SK-N-SH (cell line): ENCODE results near the gene COL15A1. TPM values are rescaled to one million over a fixed set of nuclear protein-coding genes. Genes with fewer than 3 reads are reported as not detected.

ENCODE experiments used
- CTCF ChIA-PET: fragments of 300-600, 350-600 bp; formaldehyde crosslinking; extraction: SDS; loops from one replicate; lab custom pipeline; 2021; lab: Yijun Ruan, JAX
- POLR2A ChIA-PET: fragments of 350-600 bp; sonication (Branson Sonifier 250); formaldehyde crosslinking; extraction: SDS; loops from one replicate; lab custom pipeline; 2020; ENCODE audit warnings: antibody characterized with exemption, inconsistent platforms; lab: Yijun Ruan, JAX
- DNase-seq: peaks from one replicate; pipeline ENCODE4 v3.0.0; 2012
- H2AFZ ChIP-seq: fragments of 200-600 bp; sonication (generic); 2 replicates; pipeline ENCODE4 v1.8.1; 2016; ENCODE audit warnings: antibody characterized with exemption, mild to moderate bottlenecking, low read depth
- H3F3A ChIP-seq: fragments of 200-600 bp; sonication (generic); replicated peaks from 2 replicates; pipeline ENCODE3; 2016; ENCODE audit warnings: antibody characterized with exemption, mild to moderate bottlenecking; ENCODE audit not compliant: insufficient read depth
- H3K27ac ChIP-seq, 2 experiments: fragments of 200-500 bp in 1 of 2; fragments of 200-600 bp in 1 of 2; sonication (Bioruptor generic) in 1 of 2; sonication (generic), shearing (Covaris generic) in 1 of 2; 2 replicates each; pipeline versions ENCODE4 v1.5.1 to v1.6.1; 2014 to 2016; ENCODE audit warnings: low read depth in 2 of 2, inconsistent platforms in 1 of 2, low read length in 1 of 2, mild to moderate bottlenecking in 1 of 2, mixed read lengths in 1 of 2
- H3K27me3 ChIP-seq: fragments of 200-600 bp; sonication (generic), shearing (Covaris generic); 2 replicates; pipeline ENCODE4 v1.6.1; 2016; ENCODE audit warnings: mixed run types; ENCODE audit not compliant: insufficient read depth
- H3K36me3 ChIP-seq, 2 experiments: fragments of 200-500 bp in 1 of 2; fragments of 200-600 bp in 1 of 2; sonication (Bioruptor generic) in 1 of 2; sonication (generic) in 1 of 2; replicated peaks in 1 of 2; 2 replicates each; pipeline versions ENCODE3 to v1.5.1; 2014 to 2016; ENCODE audit warnings: low read length in 1 of 2, mild to moderate bottlenecking in 1 of 2; ENCODE audit not compliant: insufficient read depth in 2 of 2, control insufficient read depth in 1 of 2
- H3K4me1 ChIP-seq, 2 experiments: fragments of 200-500 bp in 1 of 2; fragments of 200-600 bp in 1 of 2; sonication (Bioruptor generic) in 1 of 2; sonication (generic), shearing (Covaris generic) in 1 of 2; 2 replicates each; pipeline versions ENCODE4 v1.5.1 to v1.6.1; 2014 to 2016; ENCODE audit warnings: low read depth in 1 of 2, low read length in 1 of 2, mixed run types in 1 of 2; ENCODE audit not compliant: insufficient read depth in 2 of 2, control insufficient read depth in 1 of 2
- H3K4me2 ChIP-seq: fragments of 200-600 bp; sonication (generic), shearing (Covaris generic); 2 replicates; pipeline ENCODE4 v1.6.1; 2017; ENCODE audit warnings: mixed run types
- H3K4me3 ChIP-seq, 2 experiments: fragments of 200-500 bp in 1 of 2; fragments of 200-600 bp in 1 of 2; sonication (Bioruptor generic) in 1 of 2; sonication (generic), shearing (Covaris generic) in 1 of 2; 2 replicates each; pipeline versions ENCODE4 v1.5.1 to v1.8.1; 2014 to 2016; ENCODE audit warnings: low read depth in 2 of 2, inconsistent platforms in 1 of 2, low read length in 1 of 2, mild to moderate bottlenecking in 1 of 2, mixed read lengths in 1 of 2, moderate library complexity in 1 of 2
- H3K79me2 ChIP-seq: fragments of 200-600 bp; sonication (generic); 2 replicates; pipeline ENCODE4 v1.8.1; 2017; ENCODE audit warnings: mild to moderate bottlenecking; ENCODE audit not compliant: insufficient read depth
- H3K9ac ChIP-seq: fragments of 200-600 bp; sonication (generic); 2 replicates; pipeline ENCODE4 v1.6.1; 2017; ENCODE audit warnings: mixed run types
- H3K9me2 ChIP-seq: fragments of 200-600 bp; sonication (generic); 2 replicates; pipeline ENCODE4 v1.6.1; 2017; ENCODE audit warnings: mixed run types
- H3K9me3 ChIP-seq: fragments of 200-600 bp; sonication (generic); 2 replicates; pipeline ENCODE4 v1.6.1; 2017; ENCODE audit warnings: mixed run types, mild to moderate bottlenecking, moderate library complexity
- H4K20me1 ChIP-seq: fragments of 200-600 bp; sonication (generic); 2 replicates; pipeline ENCODE4 v1.6.1; 2017; ENCODE audit warnings: mild to moderate bottlenecking, mixed run types; ENCODE audit not compliant: insufficient read depth
- CTCF ChIP-seq: fragments of 200-600 bp; sonication (generic); IDR thresholded peaks from 2 replicates; pipeline ENCODE4 v1.6.1; 2017; ENCODE audit warnings: antibody characterized with exemption, mild to moderate bottlenecking, moderate library complexity
- ELF1 ChIP-seq: IDR thresholded peaks from 2 replicates; pipeline ENCODE4 v1.4.0; 2012
- EP300 ChIP-seq, 2 experiments: IDR thresholded peaks; 2 replicates each; pipeline versions ENCODE4 v1.4.0 to v1.6.1; 2012; ENCODE audit warnings: borderline replicate concordance in 1 of 2, low read depth in 1 of 2, low read length in 1 of 2
- FOXM1 ChIP-seq: IDR thresholded peaks from 2 replicates; pipeline ENCODE4 v1.4.0; 2012; ENCODE audit warnings: low read depth, mild to moderate bottlenecking
- GABPA ChIP-seq: IDR thresholded peaks from 2 replicates; pipeline ENCODE4 v1.4.0; 2012; ENCODE audit warnings: low read depth, mild to moderate bottlenecking
- JUND ChIP-seq: IDR thresholded peaks from 2 replicates; pipeline ENCODE4 v1.4.0; 2012
- PBX3 ChIP-seq: IDR thresholded peaks from 2 replicates; pipeline ENCODE4; 2012
- POLR2AphosphoS5 ChIP-seq: IDR thresholded peaks from 2 replicates; pipeline ENCODE4 v1.6.1; 2012; ENCODE audit warnings: low read depth, low read length
- RCOR1 ChIP-seq: fragments of 150-350 bp; IDR thresholded peaks from 2 replicates; pipeline ENCODE4 v1.6.1; 2017; ENCODE audit warnings: antibody characterized with exemption, low read length
- RFX5 ChIP-seq: IDR thresholded peaks from 2 replicates; pipeline ENCODE4 v1.6.1; 2012; ENCODE audit warnings: mild to moderate bottlenecking, improper control_type of control experiment, low read length
- RXRA ChIP-seq: IDR thresholded peaks from 2 replicates; pipeline ENCODE4 v1.4.0; 2012; ENCODE audit warnings: low read depth, mild to moderate bottlenecking, borderline replicate concordance
- SIN3A ChIP-seq: IDR thresholded peaks from 2 replicates; pipeline ENCODE4 v1.6.1; 2012; ENCODE audit warnings: low read depth, mild to moderate bottlenecking, low read length, moderate library complexity, borderline replicate concordance
- SMC3 ChIP-seq: IDR thresholded peaks from 2 replicates; pipeline ENCODE4 v1.6.1; 2012; ENCODE audit warnings: low read depth, low read length, improper control_type of control experiment
- TAF1 ChIP-seq: IDR thresholded peaks from 2 replicates; pipeline ENCODE4 v1.6.1; 2012; ENCODE audit warnings: low read depth, mild to moderate bottlenecking, low read length, moderate library complexity, borderline replicate concordance
- USF2 ChIP-seq: fragments of 150-350 bp; IDR thresholded peaks from 2 replicates; pipeline ENCODE4 v1.6.1; 2017; ENCODE audit warnings: antibody characterized with exemption, low read length, low read depth, borderline replicate concordance
- WGBS: methylation state at CpG from one replicate; pipeline ENCODE4 v1.1.6; 2017; ENCODE audit warnings: low lambda C conversion rate; 5-methylcytosine and 5-hydroxymethylcytosine counted together
- polyA plus RNA-seq, 3 experiments: library from polyadenylated mRNA; depleted of rRNA; stranded (reverse); fragments of >200 nt; gene quantifications; 2 replicates each; pipeline ENCODE4 v1.2.3, GENCODE V29; 2012
- TF ChIP-seq, protein P1 (sequence below): fragments of 150-350 bp; IDR thresholded peaks from 2 replicates; pipeline ENCODE4 v1.6.1; 2016; ENCODE audit warnings: mild to moderate bottlenecking, low read depth, low read length
- TF ChIP-seq, protein P2 (sequence below): IDR thresholded peaks from 2 replicates; pipeline ENCODE4 v1.4.0; 2012; ENCODE audit warnings: low read depth, borderline replicate concordance

The COL15A1 gene
- polyA plus RNA-seq, 1 of the 3 experiments (the other 2 are of a cell fraction), result 0.84 TPM

DNA sequence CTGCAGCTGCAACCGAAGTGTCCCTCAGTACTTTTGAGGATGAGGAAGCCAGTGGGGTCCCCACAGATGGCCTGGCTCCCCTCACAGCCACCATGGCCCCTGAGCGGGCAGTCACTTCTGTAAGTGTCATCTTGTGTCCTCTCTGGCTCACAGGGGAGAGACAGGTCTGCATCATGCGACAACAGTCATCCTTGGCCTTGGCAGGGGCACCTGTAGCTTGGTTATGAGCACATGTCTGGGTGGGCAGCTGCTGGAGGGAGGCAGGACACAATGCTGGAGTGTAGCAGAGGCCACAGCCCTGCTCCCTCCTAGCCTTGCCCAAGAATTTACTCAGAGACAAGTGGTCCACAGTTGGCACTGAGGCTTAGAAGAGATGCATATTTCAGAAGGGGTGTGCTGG, 71.7 kb downstream of the COL15A1 start:
- H3K27me3 ChIP-seq, result no peaks in the 10 kb centered on the region
- no peaks in the 10 kb centered on the region for H3K79me2 ChIP-seq
- H3K9me3 ChIP-seq, result peaks cover 19% of the 10 kb centered on the region
- no peak overlapping the region for H3K4me2 ChIP-seq
- no peak overlapping the region for H3K27ac ChIP-seq
- DNase-seq, result no peak
- CTCF ChIA-PET, result interaction anchor here (1.4 kb wide), 1 partner anchor 167 kb away, joined by 5 read pairs; no protein-coding TSS in a partner anchor
- peaks cover 0 to 4% of the 10 kb centered on the region in 2 experiments for H3K36me3 ChIP-seq
- H3K9me2 ChIP-seq, result no peaks in the 10 kb centered on the region
- POLR2A ChIA-PET, result no interaction called here
- TF ChIP-seq POLR2AphosphoS5 (no peak), JUND (no peak), CTCF (no peak), RCOR1 (no peak), FOXM1 (no peak), GABPA (no peak), TAF1 (no peak)
- TF ChIP-seq, protein P1, sequence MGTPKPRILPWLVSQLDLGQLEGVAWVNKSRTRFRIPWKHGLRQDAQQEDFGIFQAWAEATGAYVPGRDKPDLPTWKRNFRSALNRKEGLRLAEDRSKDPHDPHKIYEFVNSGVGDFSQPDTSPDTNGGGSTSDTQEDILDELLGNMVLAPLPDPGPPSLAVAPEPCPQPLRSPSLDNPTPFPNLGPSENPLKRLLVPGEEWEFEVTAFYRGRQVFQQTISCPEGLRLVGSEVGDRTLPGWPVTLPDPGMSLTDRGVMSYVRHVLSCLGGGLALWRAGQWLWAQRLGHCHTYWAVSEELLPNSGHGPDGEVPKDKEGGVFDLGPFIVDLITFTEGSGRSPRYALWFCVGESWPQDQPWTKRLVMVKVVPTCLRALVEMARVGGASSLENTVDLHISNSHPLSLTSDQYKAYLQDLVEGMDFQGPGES, result no peak
- TF ChIP-seq, protein P2, sequence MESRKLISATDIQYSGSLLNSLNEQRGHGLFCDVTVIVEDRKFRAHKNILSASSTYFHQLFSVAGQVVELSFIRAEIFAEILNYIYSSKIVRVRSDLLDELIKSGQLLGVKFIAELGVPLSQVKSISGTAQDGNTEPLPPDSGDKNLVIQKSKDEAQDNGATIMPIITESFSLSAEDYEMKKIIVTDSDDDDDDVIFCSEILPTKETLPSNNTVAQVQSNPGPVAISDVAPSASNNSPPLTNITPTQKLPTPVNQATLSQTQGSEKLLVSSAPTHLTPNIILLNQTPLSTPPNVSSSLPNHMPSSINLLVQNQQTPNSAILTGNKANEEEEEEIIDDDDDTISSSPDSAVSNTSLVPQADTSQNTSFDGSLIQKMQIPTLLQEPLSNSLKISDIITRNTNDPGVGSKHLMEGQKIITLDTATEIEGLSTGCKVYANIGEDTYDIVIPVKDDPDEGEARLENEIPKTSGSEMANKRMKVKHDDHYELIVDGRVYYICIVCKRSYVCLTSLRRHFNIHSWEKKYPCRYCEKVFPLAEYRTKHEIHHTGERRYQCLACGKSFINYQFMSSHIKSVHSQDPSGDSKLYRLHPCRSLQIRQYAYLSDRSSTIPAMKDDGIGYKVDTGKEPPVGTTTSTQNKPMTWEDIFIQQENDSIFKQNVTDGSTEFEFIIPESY, result no peak
- H3K4me3 ChIP-seq, result no peak overlapping the region
- H2AFZ ChIP-seq, result no peak overlapping the region
- 12% methylated on average over 3 of the region's 3 CpGs for WGBS
- H3F3A ChIP-seq, result peaks cover 26% of the 10 kb centered on the region
- H3K9ac ChIP-seq, result no peak overlapping the region
- H4K20me1 ChIP-seq, result no peaks in the 10 kb centered on the region
- peaks cover 0 to 11% of the 10 kb centered on the region in 2 experiments; a peak in 1 of 4 replicates for H3K4me1 ChIP-seq

DNA sequence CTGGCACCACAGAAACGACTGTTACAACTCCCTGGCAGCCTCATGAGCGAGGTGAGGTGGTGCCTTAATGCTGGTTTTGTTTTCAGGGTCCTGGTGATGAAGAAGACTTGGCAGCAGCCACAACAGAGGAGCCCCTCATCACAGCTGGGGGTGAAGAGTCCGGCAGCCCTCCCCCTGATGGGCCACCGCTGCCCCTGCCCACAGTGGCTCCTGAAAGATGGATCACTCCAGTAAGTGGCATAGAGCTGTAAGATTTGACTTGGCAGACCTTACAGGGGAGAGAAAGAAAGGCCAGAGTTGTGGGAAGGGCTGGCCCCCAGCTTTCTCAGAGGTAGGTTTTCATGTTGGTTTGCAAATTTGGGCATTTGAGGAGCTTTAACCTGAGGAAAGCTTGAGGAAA, 72.2 kb downstream of the COL15A1 start:
- peaks cover 0 to 13% of the 10 kb centered on the region in 2 experiments; a peak in 1 of 4 replicates for H3K4me1 ChIP-seq
- H2AFZ ChIP-seq, result no peak overlapping the region
- no peak overlapping the region for H3K4me2 ChIP-seq
- peaks cover 0 to 4% of the 10 kb centered on the region in 2 experiments for H3K36me3 ChIP-seq
- no peaks in the 10 kb centered on the region for H4K20me1 ChIP-seq
- ChIA-PET POLR2A (no interaction called here), CTCF (no interaction called here)
- no peak for DNase-seq
- whole genome bisulfite sequencing, result 46% methylated on average over 4 of the region's 4 CpGs
- peaks cover 25% of the 10 kb centered on the region for H3F3A ChIP-seq
- no peak overlapping the region for H3K27ac ChIP-seq
- H3K27me3 ChIP-seq, result no peaks in the 10 kb centered on the region
- H3K4me3 ChIP-seq, result no peak overlapping the region
- no peak overlapping the region for H3K9ac ChIP-seq
- peaks cover 16% of the 10 kb centered on the region for H3K9me3 ChIP-seq
- H3K79me2 ChIP-seq, result no peaks in the 10 kb centered on the region
- H3K9me2 ChIP-seq, result no peaks in the 10 kb centered on the region
- TF ChIP-seq RXRA (no peak), EP300 (IDR thresholded peaks at IDR 0.05; ENCODE audit: borderline replicate concordance in 1 of 2, low read depth in 1 of 2, low read length in 1 of 2) (no peak), USF2 (no peak), SIN3A (no peak), JUND (no peak), POLR2AphosphoS5 (no peak), ELF1 (no peak), SMC3 (no peak), RFX5 (no peak), PBX3 (no peak)
- TF ChIP-seq, protein P1, result no peak
